Nephron (organoid): ENCODE measurements around the gene C14orf180.
A peak's percentile ranks its signal among the peaks of the same experiment; 100 is the strongest.

Source experiments
- H3K27ac Mint-ChIP-seq, 3 experiments: 2 replicates each; pipeline ENCODE4 v1.8.0; 2020; ENCODE audit warnings: mixed read lengths in 3 of 3, mild to moderate bottlenecking in 2 of 3, moderate library complexity in 1 of 3
- H3K27me3 Mint-ChIP-seq: 2 replicates; pipeline ENCODE4 v1.8.0; 2021; ENCODE audit warnings: low read depth, mild to moderate bottlenecking, moderate library complexity, mixed read lengths
- H3K36me3 Mint-ChIP-seq: 2 replicates; pipeline ENCODE4 v1.8.0; 2020; ENCODE audit warnings: low read depth, mixed read lengths
- H3K4me1 Mint-ChIP-seq: 2 replicates; pipeline ENCODE4 v1.8.0; 2020; ENCODE audit warnings: mixed read lengths
- H3K4me3 Mint-ChIP-seq, 3 experiments: 2 replicates each; pipeline ENCODE4 v1.8.0; 2020; ENCODE audit warnings: mild to moderate bottlenecking in 3 of 3, mixed read lengths in 3 of 3, moderate library complexity in 2 of 3
- H3K9me3 Mint-ChIP-seq: 2 replicates; pipeline ENCODE4 v1.8.0; 2020; ENCODE audit warnings: mixed read lengths
- CTCF ChIP-seq, 3 experiments: fragments of 200-600 bp; sonication (generic); IDR thresholded peaks; one replicate each; pipeline ENCODE4 v1.5.0; 2021; ENCODE audit warnings: antibody characterized with exemption in 3 of 3; ENCODE audit not compliant: unreplicated experiment in 3 of 3

Gene C14orf180

GRCh38 chr14:104591031-104591430 is 11.5 kb downstream of the C14orf180 start:
- H3K27ac Mint-ChIP-seq, result peak overlapping the region in 1 of 3 experiments; percentile 13
- no peaks in the 10 kb centered on the region for H3K27me3 Mint-ChIP-seq
- H3K36me3 Mint-ChIP-seq, result no peaks in the 10 kb centered on the region
- H3K4me1 Mint-ChIP-seq, result peaks cover 11% of the 10 kb centered on the region
- no peaks in the 10 kb centered on the region for H3K9me3 Mint-ChIP-seq
- no peak overlapping the region for H3K4me3 Mint-ChIP-seq
- no peak for TF ChIP-seq CTCF (IDR thresholded peaks at IDR 0.05; ENCODE audit: unreplicated experiment in 3 of 3)

GRCh38 chr14:104591506-104592291 is 12.1 kb downstream of the C14orf180 start:
- TF ChIP-seq CTCF (IDR thresholded peaks at IDR 0.05; ENCODE audit: unreplicated experiment in 3 of 3), result no peak
- Mint-ChIP-seq H3K4me3 (no peak overlapping the region), H3K27ac (no peak overlapping the region), H3K9me3 (no peaks in the 10 kb centered on the region), H3K27me3 (peaks cover 6% of the 10 kb centered on the region), H3K4me1 (peaks cover 7% of the 10 kb centered on the region), H3K36me3 (no peaks in the 10 kb centered on the region)

- no peak overlapping the region for H3K27ac Mint-ChIP-seq
- peaks cover 7% of the 10 kb centered on the region for H3K4me1 Mint-ChIP-seq
- H3K36me3 Mint-ChIP-seq, result no peaks in the 10 kb centered on the region
- no peak overlapping the region for H3K4me3 Mint-ChIP-seq
- no peak for TF ChIP-seq CTCF (IDR thresholded peaks at IDR 0.05; ENCODE audit: unreplicated experiment in 3 of 3)
- peaks cover 8% of the 10 kb centered on the region for H3K27me3 Mint-ChIP-seq
- H3K9me3 Mint-ChIP-seq, result no peaks in the 10 kb centered on the region
These were observed 12.7 kb downstream of the C14orf180 start for GRCh38 chr14:104592292-104592672.

- Mint-ChIP-seq H3K27ac (no peak overlapping the region), H3K27me3 (peaks cover 12% of the 10 kb centered on the region), H3K9me3 (no peaks in the 10 kb centered on the region), H3K36me3 (no peaks in the 10 kb centered on the region), H3K4me3 (no peak overlapping the region), H3K4me1 (peaks cover 7% of the 10 kb centered on the region)
- no peak for TF ChIP-seq CTCF (IDR thresholded peaks at IDR 0.05; ENCODE audit: unreplicated experiment in 3 of 3)
These were observed 13.2 kb downstream of the C14orf180 start for GRCh38 chr14:104592785-104593184.

GRCh38 chr14:104593241-104593701 is 13.7 kb downstream of the C14orf180 start:
- H3K4me3 Mint-ChIP-seq, result no peak overlapping the region
- H3K27me3 Mint-ChIP-seq, result peaks cover 13% of the 10 kb centered on the region
- no peak for TF ChIP-seq CTCF (IDR thresholded peaks at IDR 0.05; ENCODE audit: unreplicated experiment in 3 of 3)
- H3K4me1 Mint-ChIP-seq, result peaks cover 9% of the 10 kb centered on the region
- no peaks in the 10 kb centered on the region for H3K36me3 Mint-ChIP-seq
- no peaks in the 10 kb centered on the region for H3K9me3 Mint-ChIP-seq
- no peak overlapping the region for H3K27ac Mint-ChIP-seq

- Mint-ChIP-seq H3K27ac (no peak overlapping the region), H3K4me3 (no peak overlapping the region), H3K27me3 (peaks cover 16% of the 10 kb centered on the region), H3K4me1 (peaks cover 11% of the 10 kb centered on the region), H3K36me3 (no peaks in the 10 kb centered on the region), H3K9me3 (no peaks in the 10 kb centered on the region)
- no peak for TF ChIP-seq CTCF (IDR thresholded peaks at IDR 0.05; ENCODE audit: unreplicated experiment in 3 of 3)
These were observed 14.2 kb downstream of the C14orf180 start for GRCh38 chr14:104593710-104594136.
